ENCODE results near the gene DSG2.

The DSG2 gene

GRCh38 chr18:31554776-31555175, 56.8 kb downstream of the DSG2 start:
- no peak for DNase-seq (ENCODE audit: low spot score)
- TF ChIP-seq CTCF (IDR thresholded peaks at IDR 0.05): no peak
- no peak overlapping the region for H3K27ac ChIP-seq
- no peak overlapping the region for H3K4me3 ChIP-seq

GRCh38 chr18:31555971-31556747, 58.2 kb downstream of the DSG2 start:
- TF ChIP-seq CTCF (IDR thresholded peaks at IDR 0.05): peak; percentile 48
- H3K27ac ChIP-seq: no peak overlapping the region
- DNase-seq (ENCODE audit: low spot score): no peak
- no peak overlapping the region for H3K4me3 ChIP-seq

- no peak for TF ChIP-seq CTCF (IDR thresholded peaks at IDR 0.05)
- DNase-seq (ENCODE audit: low spot score): no peak
- no peak overlapping the region for H3K27ac ChIP-seq
- H3K4me3 ChIP-seq: no peak overlapping the region
These were observed 59.5 kb downstream of the DSG2 start for GRCh38 chr18:31557446-31557845.

GRCh38 chr18:31558567-31558966, 60.6 kb downstream of the DSG2 start:
- Histone ChIP-seq H3K27ac (no peak overlapping the region), H3K4me3 (no peak overlapping the region)
- DNase-seq (ENCODE audit: low spot score): no peak
- no peak for TF ChIP-seq CTCF (IDR thresholded peaks at IDR 0.05)

- no peak overlapping the region for H3K27ac ChIP-seq
- H3K4me3 ChIP-seq: no peak overlapping the region
- no peak for TF ChIP-seq CTCF (IDR thresholded peaks at IDR 0.05)
- no peak for DNase-seq (ENCODE audit: low spot score)
These were observed 64.7 kb downstream of the DSG2 start for GRCh38 chr18:31562726-31563125.

- no peak for TF ChIP-seq CTCF (IDR thresholded peaks at IDR 0.05)
- no peak for DNase-seq (ENCODE audit: low spot score)
- H3K27ac ChIP-seq: no peak overlapping the region
- H3K4me3 ChIP-seq: no peak overlapping the region
These were observed 65.8 kb downstream of the DSG2 start for GRCh38 chr18:31563778-31564177.

- Histone ChIP-seq H3K27ac (no peak overlapping the region), H3K4me3 (no peak overlapping the region)
- no peak for DNase-seq (ENCODE audit: low spot score)
- TF ChIP-seq CTCF (IDR thresholded peaks at IDR 0.05): no peak
These were observed 67.4 kb downstream of the DSG2 start for GRCh38 chr18:31565345-31565744.
